HCT116 (cell line): Measurements from ENCODE around the gene THSD7B. TPM values are rescaled to one million over a fixed set of nuclear protein-coding genes. Genes with fewer than 3 reads are reported as not detected.

Source experiments
- ATAC-seq: fragments of 200-7000 bp; cut with Tn5 transposase; 2 replicates; pipeline ENCODE4 v1.9.1; 2020; ENCODE audit warnings: mild to moderate bottlenecking, moderate library complexity
- BruUV-seq: library from RNA; stranded (reverse); fragments of 400-500 nt; replicated peaks from 2 replicates; lab custom pipeline; 2021; lab: Mats Ljungman, UMichigan
- CTCF ChIA-PET: fragments of 300-600 bp; sonication (Branson Sonifier 250); formaldehyde crosslinking; loops from one replicate; lab custom pipeline; 2021; ENCODE audit warnings: antibody characterized with exemption; lab: Charles Lee
- POLR2A ChIA-PET: fragments of 300-600, 350-600 bp; sonication (Branson Sonifier 250); formaldehyde crosslinking; loops from one replicate; lab custom pipeline; 2021; ENCODE audit warnings: antibody characterized with exemption; lab: Charles Lee
- RAD21 ChIA-PET, 2 experiments: fragments of 300-600 bp; sonication (Branson Sonifier 250); formaldehyde crosslinking; loops; one replicate each; lab custom pipeline; 2023; ENCODE audit warnings: low total read pairs in 2 of 2; ENCODE audit not compliant: uncharacterized antibody in 2 of 2, unreplicated experiment in 2 of 2, low non-redundant PET in 1 of 2; lab: Charles Lee
- DNase-seq: peaks from one replicate; pipeline ENCODE4 v3.0.0-alpha.2; 2010; ENCODE audit warnings: low read depth, low spot score
- H2AFZ ChIP-seq: fragments of 200-600 bp; shearing (Covaris generic), sonication (generic); 2 replicates; pipeline ENCODE4 v1.6.1; 2017; ENCODE audit warnings: low read depth, mixed run types, mixed read lengths, antibody characterized with exemption, low read length; ENCODE audit not compliant: poor library complexity, severe bottlenecking
- H3K27ac ChIP-seq: 2 replicates; pipeline ENCODE4 v1.5.1; 2012; ENCODE audit warnings: low read depth, low read length
- H3K27me3 ChIP-seq: fragments of 200-600 bp; sonication (generic); 2 replicates; pipeline ENCODE4 v1.6.1; 2016; ENCODE audit warnings: mixed run types, low read length, mixed read lengths; ENCODE audit not compliant: insufficient read depth
- H3K36me3 ChIP-seq, 2 experiments: fragments of 200-500 bp in 1 of 2; fragments of 200-600 bp in 1 of 2; sonication (Bioruptor generic) in 1 of 2; sonication (generic) in 1 of 2; 2 replicates each; pipeline versions ENCODE4 v1.5.1 to v1.6.1; 2014 to 2016; ENCODE audit warnings: low read length in 2 of 2, inconsistent platforms in 1 of 2, mixed read lengths in 1 of 2, mixed run types in 1 of 2; ENCODE audit not compliant: insufficient read depth in 2 of 2, control insufficient read depth in 1 of 2
- H3K4me1 ChIP-seq, 2 experiments: fragments of 200-600 bp in 1 of 2; sonication (generic) in 1 of 2; 2 replicates each; pipeline versions ENCODE4 v1.5.1 to v1.6.1; 2012 to 2017; ENCODE audit warnings: low read length in 2 of 2, inconsistent platforms in 1 of 2, mild to moderate bottlenecking in 1 of 2, mixed read lengths in 1 of 2, mixed run types in 1 of 2, moderate library complexity in 1 of 2; ENCODE audit not compliant: insufficient read depth in 2 of 2, control insufficient read depth in 1 of 2
- H3K4me2 ChIP-seq: fragments of 200-600 bp; sonication (generic); 2 replicates; pipeline ENCODE4 v1.6.1; 2017; ENCODE audit warnings: mixed run types, low read length, mixed read lengths
- H3K4me3 ChIP-seq, 2 experiments: fragments of 200-600 bp in 1 of 2; sonication (generic) in 1 of 2; replicated peaks in 1 of 2; 2 replicates each; pipeline ENCODE4 v1.5.1; 2011 to 2016; ENCODE audit warnings: low read length in 2 of 2, control low read depth in 1 of 2, low read depth in 1 of 2, mild to moderate bottlenecking in 1 of 2, mixed read lengths in 1 of 2, mixed run types in 1 of 2
- H3K79me2 ChIP-seq: fragments of 200-600 bp; sonication (generic); 2 replicates; pipeline ENCODE4 v1.6.1; 2017; ENCODE audit warnings: mild to moderate bottlenecking, mixed run types, low read length, moderate library complexity, mixed read lengths; ENCODE audit not compliant: insufficient read depth
- H3K9ac ChIP-seq: fragments of 200-600 bp; sonication (generic); 2 replicates; pipeline ENCODE4 v1.6.1; 2016; ENCODE audit warnings: low read length, mixed read lengths
- H3K9me2 ChIP-seq: fragments of 200-600 bp; sonication (generic), shearing (Covaris generic); 2 replicates; pipeline ENCODE4 v1.6.1; 2017; ENCODE audit warnings: mixed run types, mild to moderate bottlenecking, moderate library complexity; ENCODE audit not compliant: insufficient read depth
- H3K9me3 ChIP-seq, 2 experiments: fragments of 200-500 bp in 1 of 2; fragments of 200-600 bp in 1 of 2; sonication (Bioruptor generic) in 1 of 2; sonication (generic) in 1 of 2; 2 replicates each; pipeline ENCODE4 v1.6.1; 2014 to 2017; ENCODE audit warnings: low read length in 2 of 2, mixed read lengths in 2 of 2, inconsistent platforms in 1 of 2, low read depth in 1 of 2, mild to moderate bottlenecking in 1 of 2, mixed run types in 1 of 2, moderate library complexity in 1 of 2; ENCODE audit not compliant: control insufficient read depth in 1 of 2, insufficient read depth in 1 of 2
- H4K20me1 ChIP-seq: fragments of 200-600 bp; sonication (generic), shearing (Covaris generic); 2 replicates; pipeline ENCODE4 v1.6.1; 2017; ENCODE audit warnings: mixed run types, mild to moderate bottlenecking, moderate library complexity; ENCODE audit not compliant: insufficient read depth
- CBX3 ChIP-seq: IDR thresholded peaks from 2 replicates; pipeline ENCODE4 v1.6.1; 2012; ENCODE audit warnings: low read depth
- EGR1 ChIP-seq: IDR thresholded peaks from 2 replicates; pipeline ENCODE4 v1.6.1; 2012; ENCODE audit warnings: low read depth
- ELF1 ChIP-seq: IDR thresholded peaks from 2 replicates; pipeline ENCODE4 v1.6.1; 2012; ENCODE audit warnings: low read depth, borderline replicate concordance
- EZH2 ChIP-seq: fragments of 200-600 bp; sonication (generic); IDR thresholded peaks from 2 replicates; pipeline ENCODE4 v1.6.1; 2017; ENCODE audit warnings: antibody characterized with exemption, mixed run types
- EZH2phosphoT487 ChIP-seq: fragments of 200-600 bp; IDR thresholded peaks from 2 replicates; pipeline ENCODE4 v1.6.1; 2018; ENCODE audit warnings: antibody characterized with exemption, borderline replicate concordance
- FOSL1 ChIP-seq: IDR thresholded peaks from 2 replicates; pipeline ENCODE4 v1.6.1; 2012; ENCODE audit warnings: low read depth
- JUND ChIP-seq: IDR thresholded peaks from 2 replicates; pipeline ENCODE4 v1.6.1; 2012
- POLR2AphosphoS5 ChIP-seq: IDR thresholded peaks from 2 replicates; pipeline ENCODE4 v1.6.1; 2011; ENCODE audit warnings: mild to moderate bottlenecking, low read depth, low read length, moderate library complexity
- SRF ChIP-seq: IDR thresholded peaks from 2 replicates; pipeline ENCODE4 v1.6.1; 2012; ENCODE audit warnings: low read depth
- TCF7L2 ChIP-seq: IDR thresholded peaks from 2 replicates; pipeline ENCODE4 v1.7.0; 2011; ENCODE audit warnings: borderline replicate concordance, inconsistent platforms; ENCODE audit not compliant: insufficient read depth, insufficient read length; ENCODE audit errors: extremely low read depth
- intact Hi-C: fragments of 100-400 bp; cut with micrococcal nuclease; formaldehyde crosslinking; loops from 2 replicates; pipeline ENCODE4 v1.10.0; 2022
- total RNA-seq: library from RNA; stranded (reverse); gene quantifications from one replicate; pipeline ENCODE4 v1.2.1, GENCODE V29; 2021; ENCODE audit not compliant: unreplicated experiment
- TF ChIP-seq, protein P1 (sequence below): IDR thresholded peaks from 2 replicates; pipeline ENCODE4 v1.6.1; 2012
- TF ChIP-seq, protein P2 (sequence below), 3 experiments: fragments of 200-600 bp in 1 of 3; sonication (generic) in 1 of 3; IDR thresholded peaks in 2 of 3; conservative IDR thresholded peaks in 1 of 3; 2 replicates each; pipeline ENCODE4 v1.5.1; 2012 to 2017; ENCODE audit warnings: low read depth in 2 of 3, low read length in 2 of 3, antibody characterized with exemption in 1 of 3, borderline replicate concordance in 1 of 3, control low read depth in 1 of 3, mild to moderate bottlenecking in 1 of 3, mixed read lengths in 1 of 3, mixed run types in 1 of 3, moderate library complexity in 1 of 3; ENCODE audit not compliant: insufficient read depth in 1 of 3
- TF ChIP-seq, protein P3 (sequence below): IDR thresholded peaks from 2 replicates; pipeline ENCODE4 v1.6.1; 2011; ENCODE audit warnings: mild to moderate bottlenecking, low read length, moderate library complexity; ENCODE audit not compliant: insufficient replicate concordance; ENCODE audit errors: extremely low read depth

Gene THSD7B
- total RNA-seq, 1 experiment from 2014 or later = not detected

DNA sequence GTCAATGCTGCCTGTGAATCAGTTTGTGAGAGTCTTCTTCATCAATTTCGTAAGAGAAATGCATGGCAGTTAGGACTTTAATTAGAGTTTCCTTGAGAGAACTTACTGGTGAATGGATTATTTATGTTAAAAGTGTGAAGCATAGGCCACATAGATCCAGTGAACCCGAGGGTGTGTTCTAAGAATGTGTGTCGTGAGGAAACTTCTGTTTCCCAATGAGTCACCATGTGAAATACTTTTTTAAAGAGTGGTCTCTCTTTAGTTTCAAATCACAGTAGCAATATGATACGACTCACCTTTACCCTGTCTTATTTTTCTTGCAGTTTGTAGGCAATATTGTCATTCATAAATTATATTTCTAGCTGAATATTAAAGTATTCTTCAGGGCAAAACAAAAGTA lies 18.5 kb downstream of the THSD7B start:
- Histone ChIP-seq H3K4me2 (no peak overlapping the region), H3K27ac (no peak overlapping the region), H3K36me3 (no peaks in the 10 kb centered on the region), H3K4me3 (no peak overlapping the region), H3K9me3 (no peaks in the 10 kb centered on the region), H3K9me2 (no peaks in the 10 kb centered on the region), H4K20me1 (no peaks in the 10 kb centered on the region), H3K4me1 (no peaks in the 10 kb centered on the region), H2AFZ (no peak overlapping the region), H3K79me2 (no peaks in the 10 kb centered on the region), H3K27me3 (no peaks in the 10 kb centered on the region), H3K9ac (no peak overlapping the region)
- ChIA-PET RAD21 (no interaction called here), CTCF (no interaction called here), POLR2A (no interaction called here)
- DNase-seq (no peak), ATAC-seq (no peak)
- BruUV-seq = no TSS peak
- intact Hi-C loops = no loop called here
- no peak for TF ChIP-seq CBX3
- no peak for TF ChIP-seq EGR1
- TF ChIP-seq, protein P1, sequence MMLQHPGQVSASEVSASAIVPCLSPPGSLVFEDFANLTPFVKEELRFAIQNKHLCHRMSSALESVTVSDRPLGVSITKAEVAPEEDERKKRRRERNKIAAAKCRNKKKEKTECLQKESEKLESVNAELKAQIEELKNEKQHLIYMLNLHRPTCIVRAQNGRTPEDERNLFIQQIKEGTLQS = no peak
- no peak for TF ChIP-seq ELF1
- TF ChIP-seq SRF = no peak
- TF ChIP-seq EZH2phosphoT487 = no peak
- TF ChIP-seq POLR2AphosphoS5 = no peak

DNA sequence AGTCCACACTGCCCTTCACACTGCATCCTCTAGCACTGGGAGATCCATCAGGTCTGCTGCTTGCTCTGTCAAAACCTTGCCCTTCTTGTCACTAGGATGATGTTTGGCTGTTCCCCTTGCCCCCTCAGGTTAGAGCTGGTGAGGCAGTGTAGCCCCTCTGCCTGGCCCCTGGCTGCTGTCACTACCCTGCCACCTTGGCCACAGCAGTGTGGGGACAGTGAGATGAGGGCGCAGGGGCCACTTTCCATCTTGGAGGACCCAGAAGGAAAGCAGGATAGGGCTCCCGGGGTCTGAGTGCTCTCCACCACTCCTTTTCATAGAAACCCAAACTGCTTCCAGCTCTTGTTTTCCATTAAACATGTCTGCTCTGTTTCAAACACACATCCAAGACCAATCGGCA lies 19.9 kb downstream of the THSD7B start:
- no peak overlapping the region for H3K4me2 ChIP-seq
- no peaks in the 10 kb centered on the region for H3K27me3 ChIP-seq
- no TSS peak for BruUV-seq
- H3K9me3 ChIP-seq = no peaks in the 10 kb centered on the region
- H2AFZ ChIP-seq = no peak overlapping the region
- H3K79me2 ChIP-seq = no peaks in the 10 kb centered on the region
- ChIA-PET POLR2A (no interaction called here), CTCF (no interaction called here), RAD21 (no interaction called here)
- no peak for ATAC-seq
- H4K20me1 ChIP-seq = no peaks in the 10 kb centered on the region
- H3K27ac ChIP-seq = no peak overlapping the region
- H3K9ac ChIP-seq = no peak overlapping the region
- DNase-seq = no peak
- no peak overlapping the region for H3K4me3 ChIP-seq
- no peaks in the 10 kb centered on the region for H3K36me3 ChIP-seq
- intact Hi-C loops = no loop called here
- H3K9me2 ChIP-seq = no peaks in the 10 kb centered on the region
- H3K4me1 ChIP-seq = no peaks in the 10 kb centered on the region
- TF ChIP-seq JUND (no peak), FOSL1 (no peak), TCF7L2 (no peak), SRF (no peak), EZH2 (no peak), ELF1 (no peak)
- TF ChIP-seq, protein P2, sequence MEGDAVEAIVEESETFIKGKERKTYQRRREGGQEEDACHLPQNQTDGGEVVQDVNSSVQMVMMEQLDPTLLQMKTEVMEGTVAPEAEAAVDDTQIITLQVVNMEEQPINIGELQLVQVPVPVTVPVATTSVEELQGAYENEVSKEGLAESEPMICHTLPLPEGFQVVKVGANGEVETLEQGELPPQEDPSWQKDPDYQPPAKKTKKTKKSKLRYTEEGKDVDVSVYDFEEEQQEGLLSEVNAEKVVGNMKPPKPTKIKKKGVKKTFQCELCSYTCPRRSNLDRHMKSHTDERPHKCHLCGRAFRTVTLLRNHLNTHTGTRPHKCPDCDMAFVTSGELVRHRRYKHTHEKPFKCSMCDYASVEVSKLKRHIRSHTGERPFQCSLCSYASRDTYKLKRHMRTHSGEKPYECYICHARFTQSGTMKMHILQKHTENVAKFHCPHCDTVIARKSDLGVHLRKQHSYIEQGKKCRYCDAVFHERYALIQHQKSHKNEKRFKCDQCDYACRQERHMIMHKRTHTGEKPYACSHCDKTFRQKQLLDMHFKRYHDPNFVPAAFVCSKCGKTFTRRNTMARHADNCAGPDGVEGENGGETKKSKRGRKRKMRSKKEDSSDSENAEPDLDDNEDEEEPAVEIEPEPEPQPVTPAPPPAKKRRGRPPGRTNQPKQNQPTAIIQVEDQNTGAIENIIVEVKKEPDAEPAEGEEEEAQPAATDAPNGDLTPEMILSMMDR (IDR thresholded peaks at IDR 0.05 in 2 of 3, conservative IDR thresholded peaks at IDR 0.05 in 1 of 3; ENCODE audit: borderline replicate concordance in 1 of 3, insufficient read depth in 1 of 3, low read depth in 2 of 3, low read length in 2 of 3) = no peak
- TF ChIP-seq, protein P3, sequence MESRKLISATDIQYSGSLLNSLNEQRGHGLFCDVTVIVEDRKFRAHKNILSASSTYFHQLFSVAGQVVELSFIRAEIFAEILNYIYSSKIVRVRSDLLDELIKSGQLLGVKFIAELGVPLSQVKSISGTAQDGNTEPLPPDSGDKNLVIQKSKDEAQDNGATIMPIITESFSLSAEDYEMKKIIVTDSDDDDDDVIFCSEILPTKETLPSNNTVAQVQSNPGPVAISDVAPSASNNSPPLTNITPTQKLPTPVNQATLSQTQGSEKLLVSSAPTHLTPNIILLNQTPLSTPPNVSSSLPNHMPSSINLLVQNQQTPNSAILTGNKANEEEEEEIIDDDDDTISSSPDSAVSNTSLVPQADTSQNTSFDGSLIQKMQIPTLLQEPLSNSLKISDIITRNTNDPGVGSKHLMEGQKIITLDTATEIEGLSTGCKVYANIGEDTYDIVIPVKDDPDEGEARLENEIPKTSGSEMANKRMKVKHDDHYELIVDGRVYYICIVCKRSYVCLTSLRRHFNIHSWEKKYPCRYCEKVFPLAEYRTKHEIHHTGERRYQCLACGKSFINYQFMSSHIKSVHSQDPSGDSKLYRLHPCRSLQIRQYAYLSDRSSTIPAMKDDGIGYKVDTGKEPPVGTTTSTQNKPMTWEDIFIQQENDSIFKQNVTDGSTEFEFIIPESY = no peak
